Astrocyte of the cerebellum (primary cell): ENCODE data around the gene CFAP97D2.

ENCODE experiments used
- DNase-seq: peaks from one replicate; pipeline ENCODE4 v3.0.0-alpha.2; 2011; ENCODE audit warnings: low read depth
- H3K4me3 ChIP-seq: 2 replicates; pipeline ENCODE4 v1.5.1; 2011; ENCODE audit warnings: mild to moderate bottlenecking, low read depth, low read length, moderate library complexity
- CTCF ChIP-seq: IDR thresholded peaks from 2 replicates; pipeline ENCODE4 v1.5.1; 2012; ENCODE audit warnings: low read length, low read depth, moderate library complexity, mild to moderate bottlenecking; ENCODE audit errors: missing control alignments
- in situ Hi-C: cut with HindIII; loops from 2 replicates; pipeline ENCODE4 v1.10.0; 2017; ENCODE audit warnings: low sequenced_read_pairs

Gene CFAP97D2

GRCh38 chr13:114134111-114134943 is 44.7 kb upstream of the CFAP97D2 start:
- H3K4me3 ChIP-seq = no peak overlapping the region
- DNase-seq = no peak
- in situ Hi-C loops = no loop called here
- TF ChIP-seq CTCF = no peak

GRCh38 chr13:114134944-114135610 is 44.0 kb upstream of the CFAP97D2 start:
- no peak overlapping the region for H3K4me3 ChIP-seq
- TF ChIP-seq CTCF = no peak
- in situ Hi-C loops = no loop called here
- DNase-seq = no peak

- TF ChIP-seq CTCF = peak; percentile 2
- in situ Hi-C loops = no loop called here
- DNase-seq = no peak
- H3K4me3 ChIP-seq = no peak overlapping the region
Measured at GRCh38 chr13:114135731-114136171, 43.3 kb upstream of the CFAP97D2 start.

- in situ Hi-C loops = no loop called here
- TF ChIP-seq CTCF = no peak
- no peak overlapping the region for H3K4me3 ChIP-seq
- DNase-seq = no peak
Measured at GRCh38 chr13:114136576-114136975, 42.5 kb upstream of the CFAP97D2 start.

GRCh38 chr13:114140131-114140905 is 38.7 kb upstream of the CFAP97D2 start:
- no peak for TF ChIP-seq CTCF
- in situ Hi-C loops = no loop called here
- H3K4me3 ChIP-seq = no peak overlapping the region
- no peak for DNase-seq

- no peak overlapping the region for H3K4me3 ChIP-seq
- in situ Hi-C loops = no loop called here
- no peak for DNase-seq
- TF ChIP-seq CTCF = no peak
Measured at GRCh38 chr13:114140906-114141250, 38.2 kb upstream of the CFAP97D2 start.
